IMR-90 (cell line): ENCODE data around the gene FBXL19. TPM values are rescaled to one million over a fixed set of nuclear protein-coding genes. Genes with fewer than 3 reads are reported as not detected.
"Not testable (repeated sequence)": the region's sequence is repeated elsewhere in the genome, so short reads cannot be mapped to it uniquely, and the experiment has no call there.

Experiments used
- ATAC-seq: fragments of 200-7000 bp; cut with Tn5 transposase; 2 replicates; pipeline ENCODE4 v1.9.1; 2020; ENCODE audit warnings: low read depth, mild to moderate bottlenecking, moderate library complexity
- BruUV-seq: library from RNA; stranded (reverse); fragments of 400-500 nt; replicated peaks from 2 replicates; lab custom pipeline; 2021; lab: Mats Ljungman, UMichigan
- CTCF ChIA-PET: fragments of 300-600 bp; formaldehyde crosslinking; extraction: SDS; loops from one replicate; lab custom pipeline; 2021; ENCODE audit warnings: antibody characterized with exemption; lab: Yijun Ruan, JAX
- POLR2A ChIA-PET: fragments of 300-600 bp; sonication (Branson Sonifier 250); formaldehyde crosslinking; loops from one replicate; lab custom pipeline; 2022; ENCODE audit warnings: antibody characterized with exemption; ENCODE audit not compliant: unreplicated experiment; lab: Charles Lee
- DNase-seq: peaks from one replicate; pipeline ENCODE4 v3.0.0; 2013
- H2AFZ ChIP-seq: replicated peaks from 2 replicates; pipeline ENCODE3; 2013; ENCODE audit warnings: low read length, mild to moderate bottlenecking; ENCODE audit not compliant: poor library complexity
- H2AK5ac ChIP-seq: 2 replicates; pipeline ENCODE4 v1.6.1; 2013; ENCODE audit warnings: low read depth, low read length, inconsistent platforms
- H2AK9ac ChIP-seq: replicated peaks from 2 replicates; pipeline ENCODE3; 2013; ENCODE audit warnings: mild to moderate bottlenecking, low read depth, low read length, moderate library complexity; ENCODE audit not compliant: poor library complexity
- H2BK120ac ChIP-seq: 2 replicates; pipeline ENCODE4 v1.6.1; 2013; ENCODE audit warnings: low read depth, low read length, inconsistent platforms
- H2BK15ac ChIP-seq: 3 replicates; pipeline ENCODE4 v1.6.1; 2013; ENCODE audit warnings: low read depth, low read length, inconsistent platforms
- H2BK20ac ChIP-seq: 2 replicates; pipeline ENCODE4 v1.6.1; 2013; ENCODE audit warnings: low read depth, mild to moderate bottlenecking, inconsistent platforms, low read length, moderate library complexity
- H2BK5ac ChIP-seq: 2 replicates; pipeline ENCODE4 v1.6.1; 2013; ENCODE audit warnings: mild to moderate bottlenecking, low read depth, low read length, inconsistent platforms; ENCODE audit not compliant: poor library complexity, severe bottlenecking
- H3K14ac ChIP-seq: replicated peaks from 2 replicates; pipeline ENCODE4 v1.6.1; 2013; ENCODE audit warnings: low read depth, low read length, inconsistent platforms
- H3K18ac ChIP-seq: 2 replicates; pipeline ENCODE4 v1.6.1; 2013; ENCODE audit warnings: low read depth, low read length, control low read depth
- H3K23ac ChIP-seq: 2 replicates; pipeline ENCODE4 v1.6.1; 2013; ENCODE audit warnings: low read depth, low read length, inconsistent platforms
- H3K27ac ChIP-seq: 2 replicates; pipeline ENCODE4 v1.5.1; 2013; ENCODE audit warnings: mild to moderate bottlenecking, control low read depth, low read length; ENCODE audit not compliant: insufficient read depth
- H3K27me3 ChIP-seq: 2 replicates; pipeline ENCODE4 v1.6.1; 2013; ENCODE audit warnings: low read length; ENCODE audit not compliant: control insufficient read depth, insufficient read depth
- H3K36me3 ChIP-seq: 2 replicates; pipeline ENCODE4 v1.6.1; 2013; ENCODE audit warnings: low read length, mixed read lengths; ENCODE audit not compliant: control insufficient read depth, insufficient read depth
- H3K4ac ChIP-seq: 2 replicates; pipeline ENCODE4 v1.6.1; 2013; ENCODE audit warnings: low read depth, low read length, inconsistent platforms
- H3K4me1 ChIP-seq: 2 replicates; pipeline ENCODE4 v1.6.1; 2013; ENCODE audit warnings: low read length, mixed read lengths; ENCODE audit not compliant: control insufficient read depth, insufficient read depth
- H3K4me2 ChIP-seq: 2 replicates; pipeline ENCODE4 v1.6.1; 2013; ENCODE audit warnings: low read depth, mild to moderate bottlenecking, control low read depth, low read length, moderate library complexity
- H3K4me3 ChIP-seq: 2 replicates; pipeline ENCODE4 v1.5.1; 2013; ENCODE audit warnings: low read depth, mild to moderate bottlenecking, control low read depth, low read length, moderate library complexity; ENCODE audit not compliant: insufficient read depth
- H3K56ac ChIP-seq: 2 replicates; pipeline ENCODE4 v1.6.1; 2013; ENCODE audit warnings: low read length, inconsistent platforms; ENCODE audit not compliant: insufficient read depth; ENCODE audit errors: extremely low read depth
- H3K79me1 ChIP-seq, 2 experiments: 2 replicates each; pipeline ENCODE4 v1.6.1; 2013; ENCODE audit warnings: low read length in 2 of 2, inconsistent platforms in 1 of 2, low read depth in 1 of 2
- H3K9ac ChIP-seq: 2 replicates; pipeline ENCODE4 v1.6.1; 2013; ENCODE audit warnings: low read depth, low read length, control low read depth
- H3K9me1 ChIP-seq: 2 replicates; pipeline ENCODE4 v1.6.1; 2013; ENCODE audit warnings: low read length, inconsistent platforms; ENCODE audit not compliant: insufficient read depth
- H3K9me3 ChIP-seq: 2 replicates; pipeline ENCODE4 v1.6.1; 2013; ENCODE audit warnings: low read length; ENCODE audit not compliant: control insufficient read depth, insufficient read depth
- H4K20me1 ChIP-seq: 2 replicates; pipeline ENCODE4 v1.6.1; 2013; ENCODE audit warnings: low read length, inconsistent platforms; ENCODE audit not compliant: insufficient read depth
- H4K5ac ChIP-seq: 2 replicates; pipeline ENCODE4 v1.6.1; 2013; ENCODE audit warnings: mild to moderate bottlenecking, low read depth, low read length, control low read depth
- H4K8ac ChIP-seq, 2 experiments: 2 replicates each; pipeline ENCODE4 v1.6.1; 2013; ENCODE audit warnings: low read depth in 2 of 2, low read length in 2 of 2, control low read depth in 1 of 2, inconsistent platforms in 1 of 2
- H4K91ac ChIP-seq: 2 replicates; pipeline ENCODE4 v1.6.1; 2013; ENCODE audit warnings: low read depth, low read length, inconsistent platforms; ENCODE audit not compliant: insufficient read depth
- whole genome bisulfite sequencing, 2 experiments: methylation state at CpG; one replicate each; pipeline versions ENCODE4 v1.1.5 to v1.1.7; 2013; ENCODE audit warnings: missing lambda C conversion rate in 2 of 2; ENCODE audit not compliant: insufficient read length in 1 of 2; ENCODE audit errors: extremely low coverage in 2 of 2; 5-methylcytosine and 5-hydroxymethylcytosine counted together
- dilution Hi-C: fragments of 300-500 bp; cut with HindIII; formaldehyde crosslinking; loops from one replicate; pipeline ENCODE4 v1.14.3; 2018; ENCODE audit warnings: low sequenced_read_pairs; ENCODE audit not compliant: unreplicated experiment
- in situ Hi-C: fragments of 300-500 bp; cut with MboI; formaldehyde crosslinking; loops from 3 replicates; pipeline ENCODE4 v1.14.3; 2019; ENCODE audit warnings: low sequenced_read_pairs, inconsistent platforms, mixed read lengths
- intact Hi-C: fragments of 100-400 bp; cut with micrococcal nuclease; formaldehyde crosslinking; loops from 2 replicates; pipeline ENCODE4 v1.10.0; 2022
- polyA plus RNA-seq, 3 experiments: library from polyadenylated mRNA; depleted of rRNA; stranded (reverse); fragments of >200 nt; gene quantifications; 2 replicates each; pipeline ENCODE4 v1.2.3, GENCODE V29; 2012; ENCODE audit warnings: low replicate concordance in 1 of 3
- total RNA-seq: library from RNA; depleted of rRNA; stranded (reverse); fragments of >200 nt; gene quantifications from 2 replicates; pipeline ENCODE4 v1.2.3, GENCODE V29; 2012

FBXL19 gene
- total and polyA plus RNA-seq, 2 of the 4 experiments (the other 2 are of a cell fraction), result 5.0 to 13.8 TPM

- Histone ChIP-seq H3K4me1 (peaks cover 23% of the 10 kb centered on the region), H3K9me1 (peaks cover 21% of the 10 kb centered on the region), H3K36me3 (peaks cover 31% of the 10 kb centered on the region), H3K79me1 (peaks cover 16 to 66% of the 10 kb centered on the region in 2 experiments)
- H3K27me3 ChIP-seq, H3K4me3 ChIP-seq, H3K27ac ChIP-seq, dilution Hi-C loops, H3K4me2 ChIP-seq, H2BK120ac ChIP-seq, H3K4ac ChIP-seq, H4K5ac ChIP-seq, POLR2A ChIA-PET, H2BK5ac ChIP-seq, H4K91ac ChIP-seq, ATAC-seq, H3K14ac ChIP-seq, H3K23ac ChIP-seq, H2BK20ac ChIP-seq, BruUV-seq, H3K56ac ChIP-seq, H2BK15ac ChIP-seq, H3K9ac ChIP-seq, H2AK5ac ChIP-seq, intact Hi-C loops, H4K20me1 ChIP-seq, H2AFZ ChIP-seq, H3K9me3 ChIP-seq, DNase-seq, H2AK9ac ChIP-seq, H3K18ac ChIP-seq, H4K8ac ChIP-seq, in situ Hi-C loops: not testable (repeated sequence)
- CTCF ChIA-PET, result interaction anchor here (0.6 to 1.4 kb wide), 2 partner anchors 10 to 11 kb away, joined by 3 to 5 read pairs; no protein-coding TSS in a partner anchor
- WGBS, 2 experiments, result no CpG with 5 or more reads among the region's 15 CpGs
Measured at GRCh38 chr16:30891043-30891823, 32.1 kb upstream of the FBXL19 start.
